Large intestine (tissue), 3 donors: ENCODE measurements around the gene SH2D3C. TPM values are rescaled to one million over a fixed set of nuclear protein-coding genes. Genes with fewer than 3 reads are reported as not detected.
"Not testable (repeated sequence)": the region's sequence is repeated elsewhere in the genome, so short reads cannot be mapped to it uniquely, and the experiment has no call there.

Experiments
- DNase-seq, 2 donors: peaks; one replicate each; pipeline versions ENCODE4 v3.0.0 to v3.0.0-alpha.2; 2013
- H3K27ac ChIP-seq: one replicate; pipeline ENCODE4 v1.5.1; 2013; ENCODE audit warnings: low read length
- H3K27me3 ChIP-seq: 2 replicates; pipeline ENCODE4 v1.6.1; 2013; ENCODE audit warnings: low read length; ENCODE audit not compliant: control insufficient read depth, insufficient read depth
- H3K36me3 ChIP-seq: 2 replicates; pipeline ENCODE4 v1.6.1; 2013; ENCODE audit warnings: low read length; ENCODE audit not compliant: control insufficient read depth, insufficient read depth
- H3K4me1 ChIP-seq: one replicate; pipeline ENCODE4 v1.6.1; 2013; ENCODE audit warnings: low read length; ENCODE audit not compliant: control insufficient read depth, insufficient read depth
- H3K4me3 ChIP-seq: one replicate; pipeline ENCODE4 v1.5.1; 2013; ENCODE audit warnings: low read length
- H3K9me3 ChIP-seq: one replicate; pipeline ENCODE4 v1.6.1; 2013; ENCODE audit warnings: mild to moderate bottlenecking, low read depth, low read length, moderate library complexity; ENCODE audit not compliant: control insufficient read depth
- WGBS: methylation state at CpG from one replicate; pipeline ENCODE4 v1.1.5; 2013; ENCODE audit warnings: low lambda C conversion rate; ENCODE audit not compliant: insufficient coverage; 5-methylcytosine and 5-hydroxymethylcytosine counted together
- polyA plus RNA-seq: library from polyadenylated mRNA; unstranded; fragments of 120-200 nt; gene quantifications from one replicate; pipeline ENCODE4 v1.2.1, GENCODE V29; 2013

The SH2D3C gene
- polyA plus RNA-seq, 1 donor = 7.4 TPM

GRCh38 chr9:127765418-127765817 lies 13.0 kb downstream of the SH2D3C start:
- DNase-seq = no peak
- 100% methylated on average over 1 of the region's 1 CpG for WGBS
- H3K27me3 ChIP-seq = peaks cover 22% of the 10 kb centered on the region
- H3K27ac ChIP-seq = no peak overlapping the region
- H3K4me3 ChIP-seq = no peak overlapping the region
- H3K4me1 ChIP-seq = peaks cover 9% of the 10 kb centered on the region
- H3K9me3 ChIP-seq = no peaks in the 10 kb centered on the region
- H3K36me3 ChIP-seq = no peaks in the 10 kb centered on the region

- Histone ChIP-seq H3K4me3 (no peak overlapping the region), H3K27ac (no peak overlapping the region), H3K4me1 (peaks cover 9% of the 10 kb centered on the region), H3K36me3 (no peaks in the 10 kb centered on the region), H3K27me3 (peaks cover 21% of the 10 kb centered on the region), H3K9me3 (no peaks in the 10 kb centered on the region)
- no peak for DNase-seq
- no CpG with 5 or more reads among the region's 7 CpGs for WGBS
Observed at GRCh38 chr9:127763918-127764384, 14.5 kb downstream of the SH2D3C start.

GRCh38 chr9:127762111-127762676 lies 16.3 kb downstream of the SH2D3C start:
- Histone ChIP-seq H3K27me3 (peaks cover 21% of the 10 kb centered on the region), H3K4me1 (peaks cover under 1% of the 10 kb centered on the region), H3K9me3 (no peaks in the 10 kb centered on the region), H3K4me3 (no peak overlapping the region), H3K36me3 (no peaks in the 10 kb centered on the region), H3K27ac (no peak overlapping the region)
- WGBS = no CpG with 5 or more reads among the region's 16 CpGs
- no peak for DNase-seq

- Histone ChIP-seq H3K4me1 (no peaks in the 10 kb centered on the region), H3K27ac (no peak overlapping the region), H3K9me3 (no peaks in the 10 kb centered on the region), H3K27me3 (peaks cover 27% of the 10 kb centered on the region), H3K36me3 (no peaks in the 10 kb centered on the region), H3K4me3 (no peak overlapping the region)
- no peak for DNase-seq
- WGBS = no CpG with 5 or more reads among the region's 5 CpGs
Observed at GRCh38 chr9:127761491-127761956, 16.9 kb downstream of the SH2D3C start.

GRCh38 chr9:127761061-127761460 lies 17.4 kb downstream of the SH2D3C start:
- no peak overlapping the region for H3K4me3 ChIP-seq
- H3K9me3 ChIP-seq = no peaks in the 10 kb centered on the region
- H3K27me3 ChIP-seq = peaks cover 30% of the 10 kb centered on the region
- DNase-seq = no peak
- no peak overlapping the region for H3K27ac ChIP-seq
- no peaks in the 10 kb centered on the region for H3K36me3 ChIP-seq
- H3K4me1 ChIP-seq = no peaks in the 10 kb centered on the region
- WGBS = no CpG with 5 or more reads among the region's 5 CpGs

- WGBS = no CpG with 5 or more reads among the region's 5 CpGs
- no peak overlapping the region for H3K27ac ChIP-seq
Observed at GRCh38 chr9:127758843-127759242, 19.6 kb downstream of the SH2D3C start.

GRCh38 chr9:127756776-127757175 lies 21.7 kb downstream of the SH2D3C start:
- no CpG with 5 or more reads among the region's 11 CpGs for WGBS
- H3K36me3 ChIP-seq, H3K27ac ChIP-seq, H3K4me3 ChIP-seq, H3K4me1 ChIP-seq, H3K9me3 ChIP-seq, DNase-seq: not testable (repeated sequence)
- H3K27me3 ChIP-seq = peaks cover 54% of the 10 kb centered on the region

More at GRCh38 chr9:127758843-127759242, 19.6 kb downstream of the SH2D3C start:
- Histone ChIP-seq H3K27me3 (peaks cover 46% of the 10 kb centered on the region), H3K9me3 (peaks cover 5% of the 10 kb centered on the region), H3K4me3 (no peak overlapping the region), H3K4me1 (no peaks in the 10 kb centered on the region), H3K36me3 (no peaks in the 10 kb centered on the region)
- no peak for DNase-seq

GRCh38 chr9:127756233-127756632 lies 22.2 kb downstream of the SH2D3C start:
- no peaks in the 10 kb centered on the region for H3K36me3 ChIP-seq
- H3K27me3 ChIP-seq = peaks cover 55% of the 10 kb centered on the region
- peaks cover 5% of the 10 kb centered on the region for H3K9me3 ChIP-seq
- no CpG with 5 or more reads among the region's 3 CpGs for WGBS
- H3K27ac ChIP-seq = no peak overlapping the region
- H3K4me3 ChIP-seq = no peak overlapping the region
- no peak for DNase-seq
- no peaks in the 10 kb centered on the region for H3K4me1 ChIP-seq

- Histone ChIP-seq H3K4me1 (no peaks in the 10 kb centered on the region), H3K9me3 (peaks cover 7% of the 10 kb centered on the region), H3K27ac (no peak overlapping the region), H3K27me3 (peaks cover 55% of the 10 kb centered on the region), H3K36me3 (no peaks in the 10 kb centered on the region), H3K4me3 (no peak overlapping the region)
- no peak for DNase-seq
- WGBS = no CpG with 5 or more reads among the region's 61 CpGs
Observed at GRCh38 chr9:127755061-127756060, 23.1 kb downstream of the SH2D3C start.
